PC-9 (cell line): ENCODE data around the gene NDUFS6. TPM values are rescaled to one million over a fixed set of nuclear protein-coding genes. Genes with fewer than 3 reads are reported as not detected.

Experiments used
- BruUV-seq: library from RNA; stranded (reverse); fragments of 400-500 nt; replicated peaks from 2 replicates; lab custom pipeline; 2021; lab: Mats Ljungman, UMichigan
- CTCF ChIA-PET: fragments of 300-600 bp; sonication (Branson Sonifier 250); formaldehyde crosslinking; loops from one replicate; lab custom pipeline; 2022; ENCODE audit warnings: antibody characterized with exemption; lab: Charles Lee
- POLR2A ChIA-PET: fragments of 300-600 bp; sonication (Branson Sonifier 250); formaldehyde crosslinking; loops from one replicate; lab custom pipeline; 2022; ENCODE audit warnings: antibody characterized with exemption; ENCODE audit not compliant: unreplicated experiment; lab: Charles Lee
- DNase-seq, 2 experiments: peaks; one replicate each; pipeline versions ENCODE4 v3.0.0 to v3.0.0-alpha.2; 2015 to 2022; ENCODE audit warnings: mixed read lengths in 1 of 2
- H2AFZ ChIP-seq: fragments of 200-600 bp; sonication (generic); 2 replicates; pipeline ENCODE4 v1.8.1; 2017; ENCODE audit warnings: antibody characterized with exemption
- H3F3A ChIP-seq: fragments of 200-600 bp; sonication (generic); 2 replicates; pipeline ENCODE4 v1.8.1; 2017; ENCODE audit warnings: antibody characterized with exemption, mild to moderate bottlenecking, low read depth; ENCODE audit not compliant: insufficient read depth
- H3K27ac ChIP-seq: fragments of 200-600 bp; sonication (generic); 2 replicates; pipeline ENCODE4 v1.6.1; 2016; ENCODE audit warnings: mixed run types
- H3K27me3 ChIP-seq: fragments of 200-600 bp; sonication (generic); 2 replicates; pipeline ENCODE4 v1.6.1; 2016; ENCODE audit warnings: low read depth, mixed run types; ENCODE audit not compliant: insufficient read depth
- H3K36me3 ChIP-seq: fragments of 200-600 bp; sonication (generic); 2 replicates; pipeline ENCODE4 v1.6.1; 2016; ENCODE audit warnings: low read depth, mixed run types
- H3K4me1 ChIP-seq: fragments of 200-600 bp; sonication (generic); replicated peaks from 2 replicates; pipeline ENCODE4 v1.6.1; 2016; ENCODE audit warnings: mixed run types; ENCODE audit not compliant: insufficient read depth
- H3K4me2 ChIP-seq: fragments of 200-600 bp; sonication (generic); 2 replicates; pipeline ENCODE4 v1.6.1; 2017; ENCODE audit warnings: mixed run types
- H3K4me3 ChIP-seq: fragments of 200-600 bp; sonication (generic); 2 replicates; pipeline ENCODE4 v1.6.1; 2016; ENCODE audit warnings: mixed run types
- H3K79me2 ChIP-seq: fragments of 200-600 bp; sonication (generic); 2 replicates; pipeline ENCODE4 v1.6.1; 2017; ENCODE audit warnings: low read depth, mixed run types
- H3K9me2 ChIP-seq: fragments of 200-600 bp; sonication (generic); 2 replicates; pipeline ENCODE4 v1.8.1; 2017; ENCODE audit warnings: mild to moderate bottlenecking; ENCODE audit not compliant: insufficient read depth
- H3K9me3 ChIP-seq: fragments of 200-600 bp; sonication (generic); 2 replicates; pipeline ENCODE4 v1.8.1; 2016; ENCODE audit warnings: low read depth; ENCODE audit not compliant: insufficient read depth
- H4K20me1 ChIP-seq: fragments of 200-600 bp; sonication (generic); 2 replicates; pipeline ENCODE4 v1.8.1; 2017; ENCODE audit not compliant: insufficient read depth
- EZH2 ChIP-seq: fragments of 200-600 bp; sonication (generic); IDR thresholded peaks from 2 replicates; pipeline ENCODE4 v1.8.0; 2017; ENCODE audit warnings: antibody characterized with exemption, low read depth
- intact Hi-C: fragments of 100-400 bp; cut with micrococcal nuclease; formaldehyde crosslinking; loops from one replicate; pipeline ENCODE4 v1.10.0; 2022; ENCODE audit not compliant: unreplicated experiment
- total RNA-seq: library from RNA; stranded (reverse); gene quantifications from 2 replicates; pipeline ENCODE4 v1.2.3, GENCODE V29; 2021
- TF ChIP-seq, protein P1 (sequence below): fragments of 200-600 bp; sonication (generic); conservative IDR thresholded peaks from 2 replicates; pipeline ENCODE4 v1.6.1; 2017; ENCODE audit warnings: mixed run types, antibody characterized with exemption, mild to moderate bottlenecking, moderate library complexity

The NDUFS6 gene
- total RNA-seq, 1 experiment from 2014 or later = 153 TPM

DNA sequence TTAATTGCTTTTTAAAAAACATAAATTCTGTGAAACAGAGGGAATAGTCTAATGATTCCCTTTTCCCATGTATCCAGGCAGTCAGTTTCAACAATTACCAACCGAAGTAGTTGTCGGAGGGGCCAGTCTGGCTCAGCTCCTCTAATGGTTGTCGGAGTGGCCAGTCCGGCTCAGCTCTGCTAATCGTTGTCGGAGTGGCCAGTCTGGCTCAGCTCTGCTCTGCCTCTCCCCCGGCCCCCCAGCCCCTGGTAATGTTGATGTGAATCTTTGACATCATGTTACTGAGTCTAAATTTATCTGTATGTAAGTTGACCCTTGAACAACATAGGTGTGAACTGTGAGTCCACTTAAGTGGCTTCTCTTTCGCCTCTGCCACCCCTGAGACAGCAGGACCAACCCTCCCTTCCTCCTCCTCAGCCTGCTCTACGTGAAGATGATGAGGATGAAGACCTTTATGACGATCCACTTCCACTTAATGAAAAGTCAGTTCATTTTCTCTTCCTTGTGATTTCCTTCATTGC is 9.4 kb downstream of the NDUFS6 start:
- Histone ChIP-seq H3K27ac (no peak overlapping the region), H3F3A (peaks cover 3% of the 10 kb centered on the region; the same call in 1 of the 2 replicates), H3K9me3 (no peaks in the 10 kb centered on the region), H3K4me3 (no peak overlapping the region), H3K9me2 (no peaks in the 10 kb centered on the region), H3K4me1 (no peaks in the 10 kb centered on the region), H3K36me3 (peaks cover 68% of the 10 kb centered on the region), H4K20me1 (peaks cover 68% of the 10 kb centered on the region), H3K79me2 (peaks cover 42% of the 10 kb centered on the region), H3K27me3 (no peaks in the 10 kb centered on the region), H2AFZ (no peak overlapping the region), H3K4me2 (no peak overlapping the region)
- no peak for DNase-seq
- TF ChIP-seq, protein P1, sequence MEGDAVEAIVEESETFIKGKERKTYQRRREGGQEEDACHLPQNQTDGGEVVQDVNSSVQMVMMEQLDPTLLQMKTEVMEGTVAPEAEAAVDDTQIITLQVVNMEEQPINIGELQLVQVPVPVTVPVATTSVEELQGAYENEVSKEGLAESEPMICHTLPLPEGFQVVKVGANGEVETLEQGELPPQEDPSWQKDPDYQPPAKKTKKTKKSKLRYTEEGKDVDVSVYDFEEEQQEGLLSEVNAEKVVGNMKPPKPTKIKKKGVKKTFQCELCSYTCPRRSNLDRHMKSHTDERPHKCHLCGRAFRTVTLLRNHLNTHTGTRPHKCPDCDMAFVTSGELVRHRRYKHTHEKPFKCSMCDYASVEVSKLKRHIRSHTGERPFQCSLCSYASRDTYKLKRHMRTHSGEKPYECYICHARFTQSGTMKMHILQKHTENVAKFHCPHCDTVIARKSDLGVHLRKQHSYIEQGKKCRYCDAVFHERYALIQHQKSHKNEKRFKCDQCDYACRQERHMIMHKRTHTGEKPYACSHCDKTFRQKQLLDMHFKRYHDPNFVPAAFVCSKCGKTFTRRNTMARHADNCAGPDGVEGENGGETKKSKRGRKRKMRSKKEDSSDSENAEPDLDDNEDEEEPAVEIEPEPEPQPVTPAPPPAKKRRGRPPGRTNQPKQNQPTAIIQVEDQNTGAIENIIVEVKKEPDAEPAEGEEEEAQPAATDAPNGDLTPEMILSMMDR = no peak
- no peak for TF ChIP-seq EZH2
- POLR2A ChIA-PET = no interaction called here
- intact Hi-C loops = no loop called here
- BruUV-seq = no TSS peak
- CTCF ChIA-PET = no interaction called here

GRCh38 chr5:1814183-1815020 is 13.2 kb downstream of the NDUFS6 start:
- Histone ChIP-seq H3K9me3 (no peaks in the 10 kb centered on the region), H3K4me1 (no peaks in the 10 kb centered on the region), H3F3A (peaks cover 3% of the 10 kb centered on the region; the same call in 1 of the 2 replicates), H3K4me3 (no peak overlapping the region), H3K9me2 (no peaks in the 10 kb centered on the region), H2AFZ (no peak overlapping the region), H3K4me2 (no peak overlapping the region), H4K20me1 (peaks cover 39% of the 10 kb centered on the region), H3K27me3 (no peaks in the 10 kb centered on the region), H3K36me3 (peaks cover 51% of the 10 kb centered on the region), H3K27ac (no peak overlapping the region), H3K79me2 (peaks cover 6% of the 10 kb centered on the region)
- TF ChIP-seq, protein P1 = no peak
- no peak for TF ChIP-seq EZH2
- no TSS peak for BruUV-seq
- DNase-seq = no peak
- intact Hi-C loops = no loop called here
- ChIA-PET CTCF (no interaction called here), POLR2A (no interaction called here)

DNA sequence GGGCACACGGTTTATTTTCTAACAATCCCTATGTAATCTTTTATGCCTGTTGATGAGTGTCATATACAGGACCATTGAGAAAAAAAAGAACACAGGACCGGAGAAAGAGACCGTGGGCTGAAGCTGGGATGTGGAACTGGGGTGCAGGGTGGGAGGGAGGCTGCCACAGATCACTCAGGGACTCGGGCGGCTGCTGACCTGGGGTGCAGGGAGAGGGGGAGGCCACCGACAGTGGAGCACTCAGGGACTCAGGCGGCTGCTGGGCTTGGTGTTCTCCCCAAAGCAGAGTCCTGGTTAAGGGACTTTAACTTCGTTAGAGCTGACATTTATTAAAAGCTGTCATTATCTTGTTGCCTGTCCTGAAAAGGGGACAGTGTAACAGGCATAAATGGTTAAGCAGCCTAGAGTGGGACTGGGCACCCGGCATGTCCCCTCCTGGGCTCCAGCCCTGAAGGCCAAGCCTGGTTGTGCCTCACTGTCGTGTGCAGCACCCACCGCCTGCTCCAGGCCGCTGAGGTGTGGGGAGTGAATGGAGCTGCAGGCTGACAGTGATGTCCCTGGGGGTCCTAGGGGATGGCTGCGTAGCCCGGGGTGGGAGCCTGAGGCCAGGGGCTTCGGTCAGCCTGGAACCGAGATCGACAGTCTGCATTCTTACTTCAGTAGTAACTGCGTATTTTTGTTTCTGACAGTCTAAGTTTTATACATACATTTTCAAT is 14.0 kb downstream of the NDUFS6 start:
- H3K27me3 ChIP-seq = no peaks in the 10 kb centered on the region
- H3K9me2 ChIP-seq = no peaks in the 10 kb centered on the region
- no peak overlapping the region for H3K27ac ChIP-seq
- H3K79me2 ChIP-seq = peaks cover 5% of the 10 kb centered on the region; the same call in 1 of the 2 replicates
- H3K4me2 ChIP-seq = no peak overlapping the region
- H3K4me1 ChIP-seq = no peaks in the 10 kb centered on the region
- TF ChIP-seq EZH2 = no peak
- TF ChIP-seq, protein P1 = no peak
- H3K9me3 ChIP-seq = no peaks in the 10 kb centered on the region
- peaks cover 31% of the 10 kb centered on the region for H4K20me1 ChIP-seq
- ChIA-PET POLR2A (no interaction called here), CTCF (no interaction called here)
- no TSS peak for BruUV-seq
- no peak for DNase-seq
- H3K36me3 ChIP-seq = peaks cover 55% of the 10 kb centered on the region
- H2AFZ ChIP-seq = no peak overlapping the region
- intact Hi-C loops = no loop called here
- H3K4me3 ChIP-seq = no peak overlapping the region
- peaks cover 8% of the 10 kb centered on the region; the same call in 1 of the 2 replicates for H3F3A ChIP-seq
